ENCODE results near the gene RELCH. TPM values are rescaled to one million over a fixed set of nuclear protein-coding genes. Genes with fewer than 3 reads are reported as not detected.

Gene RELCH
- total and polyA plus RNA-seq, 9 donors: 11.2 to 32.7 (median 23.6) TPM

- intact Hi-C loops (cut with DNase I): no loop called here
- H3K4me3 ChIP-seq: no peak overlapping the region
These were observed 14.8 kb upstream of the RELCH start for GRCh38 chr18:62172298-62172697.

GRCh38 chr18:62175521-62175920 is 11.5 kb upstream of the RELCH start:
- Histone ChIP-seq H3K4me3 (no peak overlapping the region), H3K36me3 (no peaks in the 10 kb centered on the region), H3K27me3 (no peaks in the 10 kb centered on the region), H3K4me1 (ENCODE audit: insufficient read depth) (no peaks in the 10 kb centered on the region), H3K9me3 (no peaks in the 10 kb centered on the region), H3K27ac (no peak overlapping the region)
- TF ChIP-seq, protein P1, sequence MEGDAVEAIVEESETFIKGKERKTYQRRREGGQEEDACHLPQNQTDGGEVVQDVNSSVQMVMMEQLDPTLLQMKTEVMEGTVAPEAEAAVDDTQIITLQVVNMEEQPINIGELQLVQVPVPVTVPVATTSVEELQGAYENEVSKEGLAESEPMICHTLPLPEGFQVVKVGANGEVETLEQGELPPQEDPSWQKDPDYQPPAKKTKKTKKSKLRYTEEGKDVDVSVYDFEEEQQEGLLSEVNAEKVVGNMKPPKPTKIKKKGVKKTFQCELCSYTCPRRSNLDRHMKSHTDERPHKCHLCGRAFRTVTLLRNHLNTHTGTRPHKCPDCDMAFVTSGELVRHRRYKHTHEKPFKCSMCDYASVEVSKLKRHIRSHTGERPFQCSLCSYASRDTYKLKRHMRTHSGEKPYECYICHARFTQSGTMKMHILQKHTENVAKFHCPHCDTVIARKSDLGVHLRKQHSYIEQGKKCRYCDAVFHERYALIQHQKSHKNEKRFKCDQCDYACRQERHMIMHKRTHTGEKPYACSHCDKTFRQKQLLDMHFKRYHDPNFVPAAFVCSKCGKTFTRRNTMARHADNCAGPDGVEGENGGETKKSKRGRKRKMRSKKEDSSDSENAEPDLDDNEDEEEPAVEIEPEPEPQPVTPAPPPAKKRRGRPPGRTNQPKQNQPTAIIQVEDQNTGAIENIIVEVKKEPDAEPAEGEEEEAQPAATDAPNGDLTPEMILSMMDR (IDR thresholded peaks at IDR 0.05): no peak
- TF ChIP-seq POLR2A (IDR thresholded peaks at IDR 0.05): no peak
- TF ChIP-seq EP300 (IDR thresholded peaks at IDR 0.05): no peak
- DNase-seq: no peak
- WGBS, 3 donors: 93 to 97% (median 94%) methylated on average over 3 of the region's 3 CpGs
- intact Hi-C loops (cut with DNase I): no loop called here

More at GRCh38 chr18:62172298-62172697, 14.8 kb upstream of the RELCH start:
- DNase-seq: no peak
- Histone ChIP-seq H3K27ac (no peak overlapping the region), H3K9me3 (no peaks in the 10 kb centered on the region), H3K4me1 (ENCODE audit: insufficient read depth) (no peaks in the 10 kb centered on the region), H3K27me3 (no peaks in the 10 kb centered on the region), H3K36me3 (no peaks in the 10 kb centered on the region)
- no peak for TF ChIP-seq POLR2A (IDR thresholded peaks at IDR 0.05)
- TF ChIP-seq, protein P1 (IDR thresholded peaks at IDR 0.05): no peak
- no peak for TF ChIP-seq EP300 (IDR thresholded peaks at IDR 0.05)

DNA sequence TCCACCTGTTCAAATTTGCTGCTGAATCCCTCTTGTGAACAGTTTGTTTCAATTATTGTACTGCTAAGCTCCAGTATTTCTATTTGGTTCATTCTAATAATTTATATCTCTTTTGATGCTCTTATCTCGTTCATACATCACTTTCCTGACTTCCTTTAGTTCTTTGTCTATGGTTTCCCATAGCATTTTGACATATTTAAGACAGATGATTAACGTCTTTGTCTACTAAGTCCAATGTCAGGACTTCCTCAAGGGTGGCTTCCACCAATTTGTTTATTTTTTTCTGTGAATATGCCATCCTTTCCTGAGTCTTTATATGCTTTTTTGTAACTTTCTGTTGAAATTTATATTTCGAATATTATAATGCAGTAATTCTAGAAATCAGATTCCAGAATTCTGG is 9.8 kb upstream of the RELCH start:
- WGBS, 3 donors: 85 to 88% (median 87%) methylated on average over 3 of the region's 3 CpGs
- intact Hi-C loops (cut with DNase I): no loop called here

DNA sequence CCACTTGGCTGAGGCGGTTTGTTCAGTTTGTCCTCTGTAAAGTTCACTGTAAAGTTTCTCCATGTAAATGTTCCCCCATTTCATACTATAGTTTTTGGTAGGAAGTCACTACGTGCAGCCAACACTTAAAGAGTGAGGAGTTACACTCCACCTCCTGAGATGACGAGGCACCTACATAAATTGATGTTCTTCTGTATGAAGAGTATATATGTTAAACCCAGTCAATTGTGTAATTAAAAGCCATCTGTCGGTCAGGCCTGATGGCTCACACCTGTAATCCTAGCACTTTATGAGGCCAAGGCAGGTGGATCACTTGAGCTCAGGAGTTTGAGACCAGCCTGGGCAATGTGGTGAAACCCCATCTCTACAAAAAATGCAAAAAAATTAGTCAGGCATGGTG is 7.8 kb upstream of the RELCH start:
- 92 to 99% (median 98%) methylated on average over 4 of the region's 4 CpGs for WGBS, 3 donors
- no peak overlapping the region for H3K4me3 ChIP-seq
- H3K27me3 ChIP-seq: no peaks in the 10 kb centered on the region
- TF ChIP-seq POLR2A (IDR thresholded peaks at IDR 0.05) (no peak), EP300 (IDR thresholded peaks at IDR 0.05) (no peak)
- TF ChIP-seq, protein P1 (IDR thresholded peaks at IDR 0.05): no peak
- DNase-seq: no peak
- no peak overlapping the region for H3K27ac ChIP-seq
- no peaks in the 10 kb centered on the region for H3K4me1 ChIP-seq (ENCODE audit: insufficient read depth)
- intact Hi-C loops (cut with DNase I): no loop called here
- H3K9me3 ChIP-seq: no peaks in the 10 kb centered on the region
- H3K36me3 ChIP-seq: no peaks in the 10 kb centered on the region

More for the DNA sequence above, 9.8 kb upstream of the RELCH start:
- Histone ChIP-seq H3K36me3 (no peaks in the 10 kb centered on the region), H3K4me1 (ENCODE audit: insufficient read depth) (no peaks in the 10 kb centered on the region), H3K27me3 (no peaks in the 10 kb centered on the region), H3K9me3 (no peaks in the 10 kb centered on the region), H3K4me3 (no peak overlapping the region), H3K27ac (no peak overlapping the region)
- TF ChIP-seq POLR2A (IDR thresholded peaks at IDR 0.05): no peak
- TF ChIP-seq, protein P1 (IDR thresholded peaks at IDR 0.05): no peak
- no peak for TF ChIP-seq EP300 (IDR thresholded peaks at IDR 0.05)
- no peak for DNase-seq

Data from ovary (tissue), 9 donors.